NT2/D1 (cell line): ENCODE measurements around the gene SEC23A.
"Not testable (repeated sequence)": the region's sequence is repeated elsewhere in the genome, so short reads cannot be mapped to it uniquely, and the experiment has no call there.

Experiments used
- DNase-seq: peaks from one replicate; pipeline ENCODE4 v3.0.0-alpha.2; 2011; ENCODE audit warnings: low read depth, low spot score
- H3K27me3 ChIP-seq: 2 replicates; pipeline ENCODE4 v1.6.0; 2011; ENCODE audit warnings: mild to moderate bottlenecking; ENCODE audit not compliant: insufficient read length, insufficient read depth
- H3K36me3 ChIP-seq: 2 replicates; pipeline ENCODE4 v1.6.1; 2011; ENCODE audit warnings: mild to moderate bottlenecking, low read length, mixed read lengths; ENCODE audit not compliant: insufficient read depth, insufficient read length
- H3K4me1 ChIP-seq: 2 replicates; pipeline ENCODE4 v1.5.1; 2011; ENCODE audit not compliant: insufficient read depth, insufficient read length
- H3K4me3 ChIP-seq: 2 replicates; pipeline ENCODE4 v1.5.1; 2011; ENCODE audit warnings: low read depth; ENCODE audit not compliant: insufficient read length
- H3K9ac ChIP-seq: 2 replicates; pipeline ENCODE4 v1.6.0; 2011; ENCODE audit warnings: low read depth; ENCODE audit not compliant: insufficient read length
- H3K9me3 ChIP-seq: 2 replicates; pipeline ENCODE4 v1.5.1; 2011; ENCODE audit warnings: mild to moderate bottlenecking, low read length; ENCODE audit not compliant: insufficient read depth
- SUZ12 ChIP-seq: IDR thresholded peaks from 2 replicates; pipeline ENCODE4 v1.6.1; 2011; ENCODE audit not compliant: insufficient read length, insufficient read depth; ENCODE audit errors: extremely low read depth
- YY1 ChIP-seq: IDR thresholded peaks from 2 replicates; pipeline ENCODE4 v1.6.1; 2011; ENCODE audit not compliant: insufficient read length, insufficient read depth
- ZNF274 ChIP-seq: IDR thresholded peaks from 2 replicates; pipeline ENCODE4 v1.6.1; 2011; ENCODE audit warnings: mild to moderate bottlenecking, low read depth, low read length

Gene SEC23A

DNA sequence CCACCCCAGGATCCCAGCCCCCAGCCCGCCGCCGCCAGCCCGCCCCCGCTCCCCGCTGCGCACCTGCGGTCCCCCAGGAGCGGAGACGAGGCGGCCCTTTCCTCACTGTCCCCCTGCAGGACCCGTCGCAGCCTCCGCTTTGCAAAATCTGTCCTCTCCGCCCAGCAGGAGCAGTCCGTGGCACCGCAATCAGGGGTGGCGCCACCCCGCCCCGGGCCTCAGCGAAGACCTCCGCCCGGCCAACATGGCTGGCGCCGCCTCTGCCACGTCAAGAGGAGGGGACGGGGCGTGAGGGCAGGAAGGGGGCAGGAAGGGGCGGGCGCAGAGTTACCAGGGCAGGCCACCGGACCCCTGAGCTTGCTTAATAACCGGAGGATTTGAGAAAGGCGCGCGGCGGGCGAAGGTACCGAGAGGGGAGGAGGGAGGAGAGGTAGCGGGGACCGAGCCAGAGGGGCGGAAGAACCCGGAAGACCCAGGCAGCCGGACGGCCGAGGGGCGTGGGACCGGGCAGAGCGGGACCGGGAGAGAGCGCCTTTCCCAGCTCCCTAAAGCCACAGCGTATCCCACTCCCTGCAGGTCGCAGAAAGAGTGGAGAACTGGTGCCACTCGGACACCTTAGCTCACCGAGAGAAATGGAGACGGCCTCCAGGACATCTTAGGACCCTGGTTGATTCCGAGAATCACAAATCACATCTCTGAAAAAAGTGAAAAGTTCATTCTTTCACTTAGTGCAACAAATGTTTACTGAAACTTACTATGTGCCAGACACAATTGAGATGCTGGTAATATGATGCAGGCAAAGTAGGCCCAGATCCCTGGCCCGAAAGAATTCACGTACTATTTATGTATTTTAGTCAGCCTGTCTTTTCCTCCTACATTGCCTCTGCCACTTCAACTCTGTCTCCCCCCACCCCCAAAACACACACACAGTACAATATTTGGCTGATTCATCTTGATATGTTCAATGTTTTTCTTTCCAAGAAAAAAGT, at the start of gene SEC23A:
SEC23A (minus strand) TSS at position 267 of the 989 bp plus-strand sequence. CDS start 7,117 bp downstream, outside the sequence.
- Histone ChIP-seq H3K9me3 (no peaks in the 10 kb centered on the region), H3K27me3 (no peaks in the 10 kb centered on the region), H3K4me3 (peak within 1 kb of the TSS; percentile 76), H3K4me1 (no peaks in the 10 kb centered on the region), H3K9ac (peak within 1 kb of the TSS; percentile 89), H3K36me3 (no peaks in the 10 kb centered on the region)
- peak; percentile 76 for DNase-seq
- TF ChIP-seq YY1 (peak; percentile 52), ZNF274 (no peak)

DNA sequence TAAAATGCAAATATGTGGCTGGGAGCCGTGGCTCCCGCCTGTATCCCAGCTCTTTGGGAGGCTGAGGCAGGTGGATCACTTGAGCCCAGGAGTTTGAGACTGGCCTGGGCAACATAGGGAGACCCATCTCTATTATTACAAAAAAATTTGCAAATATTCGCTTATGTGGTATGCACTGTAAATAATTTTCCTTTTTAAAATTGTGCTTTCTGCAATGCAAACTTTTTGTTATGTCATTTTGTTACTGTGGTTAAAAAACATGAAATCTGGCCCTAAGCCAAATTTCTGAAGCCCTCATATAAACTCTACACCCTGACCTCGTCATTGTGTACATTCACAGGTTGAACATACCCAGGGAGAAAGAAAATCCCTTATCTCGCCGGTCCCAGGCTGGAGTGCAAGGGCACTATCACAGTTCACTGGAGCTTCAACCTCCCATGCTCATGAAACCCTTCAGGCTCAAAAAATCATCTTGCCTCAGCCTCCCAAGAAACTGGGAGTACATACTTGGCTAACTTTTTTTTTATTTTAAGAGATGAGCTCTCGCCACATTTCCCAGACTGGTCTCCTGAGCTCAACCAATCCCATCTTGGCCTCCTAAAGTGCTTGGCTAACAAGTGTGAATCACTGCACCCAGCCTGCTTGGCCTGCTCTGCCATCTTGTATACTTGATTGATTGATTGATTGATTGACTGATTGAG, 42.4 kb upstream of the SEC23A start:
- H3K9ac ChIP-seq = no peak overlapping the region
- no peaks in the 10 kb centered on the region for H3K27me3 ChIP-seq
- no peak for DNase-seq
- H3K9me3 ChIP-seq = peaks cover 16% of the 10 kb centered on the region; the same call in 1 of the 2 replicates
- TF ChIP-seq SUZ12 (no peak), ZNF274 (no peak), YY1 (no peak)
- peaks cover 14% of the 10 kb centered on the region for H3K36me3 ChIP-seq
- H3K4me3 ChIP-seq = no peak overlapping the region
- H3K4me1 ChIP-seq = peaks cover under 1% of the 10 kb centered on the region

DNA sequence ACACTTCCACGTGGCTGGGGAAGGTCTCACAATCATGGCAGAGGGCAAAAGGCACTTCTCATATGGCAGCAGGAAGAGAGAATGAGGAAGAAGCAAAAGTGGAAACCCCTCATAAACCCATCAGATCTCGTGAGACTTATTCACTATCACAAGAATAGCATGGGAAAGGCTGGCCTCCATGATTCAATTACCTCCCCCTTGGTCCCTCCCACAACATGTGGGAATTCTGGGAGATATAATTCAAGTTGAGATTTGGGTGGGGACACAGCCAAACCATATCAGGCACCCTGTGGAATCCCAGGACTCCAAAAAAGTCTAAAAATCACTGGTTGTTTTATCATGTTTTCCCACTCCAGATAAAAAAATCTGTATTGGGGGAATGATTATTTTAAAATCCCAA, 40.2 kb upstream of the SEC23A start:
- H3K9ac ChIP-seq, H3K4me3 ChIP-seq, H3K36me3 ChIP-seq, H3K27me3 ChIP-seq, H3K4me1 ChIP-seq, DNase-seq: not testable (repeated sequence)
- H3K9me3 ChIP-seq = peaks cover 16% of the 10 kb centered on the region; the same call in 1 of the 2 replicates

DNA sequence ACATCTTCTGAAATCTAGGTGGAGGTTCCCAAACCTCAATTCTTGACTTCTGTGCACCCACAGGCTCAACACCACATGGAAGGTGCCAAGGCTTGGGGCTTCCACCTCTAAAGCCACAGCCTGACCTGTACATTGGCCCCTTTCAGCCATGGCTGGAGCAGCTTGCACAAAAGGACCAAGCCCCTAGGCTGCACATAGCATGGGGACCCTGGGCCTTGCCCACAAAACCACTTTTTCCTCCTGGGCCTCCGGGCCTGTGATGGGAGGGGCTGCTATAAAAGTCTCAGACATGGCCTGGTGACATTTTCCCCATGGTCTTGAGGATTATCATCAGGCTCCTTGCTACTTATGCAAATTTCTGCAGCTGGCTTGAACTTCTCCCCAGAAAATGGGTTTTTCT, 38.6 kb upstream of the SEC23A start:
- H3K4me3 ChIP-seq, H3K27me3 ChIP-seq, DNase-seq, H3K36me3 ChIP-seq, H3K4me1 ChIP-seq, H3K9ac ChIP-seq: not testable (repeated sequence)
- H3K9me3 ChIP-seq = peaks cover 16% of the 10 kb centered on the region; the same call in 1 of the 2 replicates

DNA sequence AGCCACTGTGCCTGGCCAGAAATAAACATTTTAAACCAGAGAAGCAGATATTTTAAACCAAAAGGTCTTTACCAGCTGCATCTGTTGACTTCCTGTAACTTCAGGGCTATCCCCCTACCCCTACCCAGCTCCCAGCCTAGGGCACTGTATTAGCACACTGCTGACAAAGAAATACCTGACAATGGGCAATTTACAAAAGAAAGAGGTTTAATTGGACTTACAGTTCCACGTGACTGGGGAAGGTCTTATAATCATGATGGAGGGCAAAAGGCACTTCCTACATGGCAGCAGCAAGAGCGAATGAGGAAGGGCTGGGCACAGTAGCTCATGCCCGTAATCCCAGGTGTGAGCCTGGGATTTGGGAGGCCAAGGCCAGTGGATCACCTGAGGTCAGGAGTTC, 37.1 kb upstream of the SEC23A start:
- DNase-seq = peak; percentile 40
- H3K36me3 ChIP-seq = peaks cover 17% of the 10 kb centered on the region
- peaks cover 16% of the 10 kb centered on the region; the same call in 1 of the 2 replicates for H3K9me3 ChIP-seq
- TF ChIP-seq ZNF274 (no peak), YY1 (no peak), SUZ12 (no peak)
- H3K9ac ChIP-seq = no peak overlapping the region
- H3K4me1 ChIP-seq = peaks cover 5% of the 10 kb centered on the region
- no peaks in the 10 kb centered on the region for H3K27me3 ChIP-seq
- H3K4me3 ChIP-seq = no peak overlapping the region

DNA sequence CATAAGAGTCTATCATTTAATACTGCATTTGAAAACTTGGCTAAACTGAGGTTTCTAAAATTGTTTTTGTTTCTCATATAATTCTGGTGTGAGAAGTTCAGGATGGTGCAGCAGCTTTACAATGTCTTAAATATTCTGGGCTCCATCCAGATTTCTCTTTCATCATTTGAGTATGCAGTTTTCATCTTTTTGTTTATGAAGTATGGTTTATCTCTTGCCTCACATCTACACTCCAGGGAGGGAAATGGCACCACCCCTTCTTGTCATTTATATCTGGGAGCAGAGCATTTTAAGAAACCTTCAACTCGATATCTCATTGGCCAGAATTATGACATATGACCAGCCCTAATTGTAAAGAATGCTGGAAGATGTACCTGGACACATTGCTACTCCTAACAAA, 35.4 kb upstream of the SEC23A start:
- peaks cover 5% of the 10 kb centered on the region for H3K4me1 ChIP-seq
- no peak overlapping the region for H3K4me3 ChIP-seq
- peaks cover 16% of the 10 kb centered on the region; the same call in 1 of the 2 replicates for H3K9me3 ChIP-seq
- peaks cover 26% of the 10 kb centered on the region for H3K36me3 ChIP-seq
- no peak for DNase-seq
- no peaks in the 10 kb centered on the region for H3K27me3 ChIP-seq
- H3K9ac ChIP-seq = no peak overlapping the region
- TF ChIP-seq SUZ12 (no peak), YY1 (no peak), ZNF274 (no peak)

DNA sequence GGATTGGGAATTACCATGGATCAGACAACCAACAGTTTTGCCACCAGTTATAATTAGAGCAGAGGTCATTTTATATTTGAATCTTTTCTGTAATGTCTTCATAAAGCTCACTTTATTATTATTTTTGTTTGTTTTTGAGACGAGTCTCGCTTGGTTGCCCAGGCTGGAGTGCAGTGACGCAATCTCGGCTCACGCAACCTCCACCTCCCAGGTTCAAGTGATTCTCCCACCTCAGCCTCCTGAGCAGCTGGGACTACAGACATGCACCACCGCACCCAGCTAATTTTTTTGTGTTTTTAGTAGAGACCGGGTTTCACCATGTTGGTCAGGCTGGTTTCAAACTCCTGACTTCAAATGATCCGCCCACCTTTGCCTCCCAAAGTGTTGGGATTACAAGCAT, 34.8 kb upstream of the SEC23A start:
- not testable (repeated sequence) for DNase-seq, H3K9ac ChIP-seq, H3K27me3 ChIP-seq, H3K4me1 ChIP-seq, H3K4me3 ChIP-seq
- Histone ChIP-seq H3K36me3 (peaks cover 26% of the 10 kb centered on the region), H3K9me3 (peaks cover 16% of the 10 kb centered on the region; the same call in 1 of the 2 replicates)
